IPS-NIHi11 (cell line): ENCODE results near the gene MAN2B1.
"Not testable (repeated sequence)": the region's sequence is repeated elsewhere in the genome, so short reads cannot be mapped to it uniquely, and the experiment has no call there.

Experiments
- DNase-seq: peaks from one replicate; pipeline ENCODE4 v3.0.0; 2012; ENCODE audit warnings: mixed read lengths, low spot score

The MAN2B1 gene

DNA sequence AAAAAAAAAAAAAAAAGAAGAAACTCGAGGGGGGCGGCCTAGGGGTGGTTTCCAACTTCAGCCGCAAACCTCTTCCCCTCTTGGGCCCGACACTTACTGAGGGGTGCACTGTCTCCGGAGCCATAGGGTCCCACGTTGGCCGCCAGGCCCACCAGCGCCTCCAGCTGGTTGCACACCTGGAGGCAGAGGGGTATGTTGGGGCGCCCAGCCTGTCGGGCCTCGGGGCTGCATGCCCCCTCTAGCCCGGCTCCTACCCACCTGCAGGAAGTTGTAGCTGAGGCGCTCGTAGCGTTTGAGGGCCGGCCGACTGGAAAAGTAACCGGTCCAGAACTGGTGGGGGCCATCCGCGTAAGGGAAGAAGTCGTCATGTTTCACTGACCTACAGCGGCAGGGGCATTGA is 8.6 kb downstream of the MAN2B1 start:
- DNase-seq = peak; percentile 41

DNA sequence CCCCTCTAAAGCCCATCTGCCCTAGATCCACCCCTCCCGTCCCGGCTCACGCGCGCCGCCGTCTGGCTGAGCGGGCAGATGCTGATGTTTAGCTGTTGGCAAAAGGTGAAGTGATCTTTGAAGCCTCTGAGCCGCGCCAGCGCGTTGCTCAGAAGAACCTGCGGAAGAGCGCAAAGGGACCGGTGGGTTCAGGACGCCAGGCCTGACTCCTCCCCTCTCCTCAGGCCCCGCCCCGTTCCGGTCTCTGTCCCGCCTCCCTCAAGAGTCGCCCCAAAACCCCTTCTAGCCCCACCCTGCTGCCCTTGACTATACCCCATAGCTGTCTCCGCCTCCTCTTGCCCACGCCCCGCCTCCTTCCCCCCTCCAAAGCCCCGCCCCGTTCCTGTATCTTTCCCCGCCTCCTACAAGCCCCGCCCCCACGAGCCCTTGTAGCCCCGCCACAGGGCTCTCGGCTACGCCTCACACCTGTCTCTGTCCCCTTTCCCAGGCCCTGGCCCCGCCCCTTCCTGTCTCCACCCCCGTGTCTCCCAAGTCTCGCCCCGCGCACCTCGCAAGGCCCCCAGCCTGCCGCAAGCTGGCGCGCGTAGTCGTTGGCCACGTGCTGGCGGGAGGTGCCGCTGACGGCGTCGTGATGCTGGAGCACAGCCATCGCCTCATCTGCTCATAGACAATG is 9.5 kb downstream of the MAN2B1 start:
- DNase-seq = peak; percentile 90

DNA sequence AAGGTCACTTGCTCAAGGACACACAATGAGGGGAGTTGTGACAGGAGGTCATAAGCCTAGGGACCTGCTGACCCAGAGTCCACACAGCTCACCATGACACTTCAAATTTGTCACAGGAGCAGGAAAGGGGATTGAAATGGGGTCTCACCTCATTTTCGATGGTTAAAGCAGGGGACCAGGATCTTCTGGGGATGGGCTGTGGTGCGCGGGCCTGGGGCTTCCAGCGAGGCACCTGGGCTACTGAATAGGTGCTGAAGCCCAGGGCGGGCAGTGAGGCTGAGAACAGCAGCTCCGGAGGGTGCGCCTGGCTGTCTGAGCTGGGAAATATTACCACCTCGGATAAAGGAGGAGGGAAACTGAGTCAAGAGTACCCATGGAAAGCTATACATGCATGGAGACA is 11.0 kb downstream of the MAN2B1 start:
- DNase-seq = no peak

DNA sequence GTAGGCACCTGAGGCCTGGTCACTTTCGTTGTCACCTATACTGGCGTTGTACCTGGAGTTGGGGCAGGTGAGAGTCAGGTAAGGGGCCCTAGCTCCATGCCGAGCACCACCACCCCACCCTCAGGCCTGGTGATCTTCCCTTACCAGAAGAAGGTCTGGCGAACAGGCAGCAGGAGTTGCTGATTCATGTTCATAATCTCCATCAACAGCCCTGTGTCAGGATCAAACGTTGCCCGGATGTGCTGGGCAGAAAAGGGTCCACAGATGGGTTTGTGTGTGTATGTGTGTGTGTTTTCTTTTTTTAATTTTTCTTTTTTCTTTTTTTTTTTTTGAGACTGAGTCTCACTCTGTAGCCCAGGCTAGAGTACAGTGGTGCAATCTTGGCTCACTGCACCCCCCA is 14.3 kb downstream of the MAN2B1 start:
- DNase-seq = no peak

DNA sequence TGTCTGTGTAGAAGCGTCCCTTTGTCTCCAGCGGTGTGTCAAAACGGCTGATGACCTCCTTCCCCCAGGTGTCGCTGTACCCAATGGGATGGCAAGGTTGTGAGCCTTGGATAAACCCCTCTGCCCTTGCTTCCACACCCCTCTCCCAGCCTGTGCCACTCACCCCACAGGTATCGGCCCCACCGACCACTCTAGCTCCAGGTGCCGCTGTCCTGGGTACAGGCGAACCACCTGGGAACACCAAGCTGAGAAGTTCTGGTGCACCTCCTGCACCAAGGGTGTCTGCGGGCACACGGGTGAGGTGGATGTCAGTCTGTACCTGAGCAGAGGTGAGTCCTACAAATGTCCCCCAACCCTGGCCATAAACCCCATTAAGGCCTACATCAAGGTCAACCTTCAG is 16.6 kb downstream of the MAN2B1 start:
- no peak for DNase-seq

DNA sequence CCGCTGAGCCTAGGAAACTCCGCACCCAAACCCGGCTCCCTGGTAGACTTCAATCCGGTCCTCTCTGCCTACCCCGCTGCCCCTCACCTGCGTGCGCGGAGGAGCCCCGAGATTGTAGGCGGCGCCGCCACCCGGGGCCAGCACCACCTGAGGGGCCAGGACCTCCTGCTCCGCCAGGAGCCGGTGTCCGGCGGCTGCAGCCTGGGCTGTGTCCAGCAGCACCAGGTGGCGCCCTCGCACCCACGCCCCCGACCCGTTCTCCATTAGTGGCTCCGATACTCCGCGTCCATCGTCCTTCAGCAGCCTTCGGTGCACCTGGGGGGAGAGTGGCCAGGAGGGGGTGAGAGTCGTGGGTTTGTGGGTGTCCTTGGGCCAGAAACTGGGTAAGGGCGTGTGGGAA is 18.5 kb downstream of the MAN2B1 start:
- DNase-seq = peak; percentile 82

DNA sequence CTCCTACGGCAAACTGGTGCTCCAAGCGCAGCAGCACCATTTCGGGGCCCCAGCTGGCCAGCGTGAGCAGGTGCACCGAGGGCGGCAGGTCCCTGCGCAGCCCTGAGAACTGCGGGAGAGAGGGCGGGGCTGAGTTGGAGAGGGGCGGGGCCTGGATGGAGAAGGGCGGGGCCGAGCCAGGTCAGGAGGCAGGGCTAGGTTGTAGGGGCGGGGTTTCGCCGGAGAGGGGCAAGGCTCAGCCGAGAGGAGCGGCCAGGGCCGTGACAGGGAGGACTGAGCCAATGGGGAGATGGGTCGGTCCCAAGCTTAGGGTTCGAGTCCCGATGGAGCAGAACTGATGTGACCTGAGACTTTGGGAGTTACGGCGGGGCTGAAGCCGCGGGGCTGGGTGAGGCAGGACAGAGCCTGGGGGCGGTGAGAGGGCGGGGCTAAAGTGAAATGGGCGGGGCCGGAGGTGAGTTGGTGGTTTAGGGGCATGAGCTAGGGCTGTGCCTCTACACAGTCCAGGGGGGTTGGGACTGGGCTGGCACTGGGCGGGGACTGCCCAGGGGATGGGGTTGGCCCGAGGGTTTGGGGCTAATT is 19.0 kb downstream of the MAN2B1 start:
- DNase-seq = peak; percentile 92

DNA sequence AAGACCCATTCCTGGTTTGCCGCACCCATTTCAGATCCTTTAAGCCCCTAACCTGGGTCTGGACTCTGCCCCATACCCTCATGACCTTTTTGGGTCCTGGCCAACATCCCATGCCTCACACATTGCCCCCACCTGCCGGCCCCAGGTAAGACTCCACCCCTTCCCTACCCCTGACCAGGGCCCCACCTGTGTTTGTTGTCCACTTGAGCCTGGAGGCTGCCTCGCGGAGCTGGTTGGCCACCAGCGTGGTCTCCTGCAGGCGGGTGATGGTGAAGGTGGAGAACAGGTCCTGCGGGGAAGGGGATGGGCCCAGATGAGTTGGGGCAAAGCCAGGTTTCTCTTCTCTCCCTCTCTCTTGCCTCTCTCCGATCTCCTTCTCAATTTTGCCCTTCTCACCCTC is 19.5 kb downstream of the MAN2B1 start:
- no peak for DNase-seq

DNA sequence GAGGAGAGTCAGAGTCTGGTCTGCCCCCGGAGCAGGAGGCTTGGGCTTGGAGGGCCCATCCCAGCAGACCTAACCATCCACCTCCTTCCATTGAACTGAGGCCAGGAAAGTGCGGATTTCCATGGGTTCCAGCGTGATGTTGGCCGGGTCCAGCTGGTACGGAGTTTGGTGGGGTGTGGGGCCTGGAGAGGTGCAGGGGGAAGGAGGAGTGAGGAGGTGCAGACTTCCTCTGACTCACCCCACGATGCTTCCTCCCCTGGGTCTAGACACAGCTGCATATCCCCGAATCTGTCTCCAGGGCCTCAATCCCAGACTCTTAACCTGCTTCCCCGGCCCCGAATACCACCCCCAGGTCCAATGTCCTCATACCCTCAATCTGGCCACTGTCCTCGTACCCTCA is 20.0 kb downstream of the MAN2B1 start:
- no peak for DNase-seq

DNA sequence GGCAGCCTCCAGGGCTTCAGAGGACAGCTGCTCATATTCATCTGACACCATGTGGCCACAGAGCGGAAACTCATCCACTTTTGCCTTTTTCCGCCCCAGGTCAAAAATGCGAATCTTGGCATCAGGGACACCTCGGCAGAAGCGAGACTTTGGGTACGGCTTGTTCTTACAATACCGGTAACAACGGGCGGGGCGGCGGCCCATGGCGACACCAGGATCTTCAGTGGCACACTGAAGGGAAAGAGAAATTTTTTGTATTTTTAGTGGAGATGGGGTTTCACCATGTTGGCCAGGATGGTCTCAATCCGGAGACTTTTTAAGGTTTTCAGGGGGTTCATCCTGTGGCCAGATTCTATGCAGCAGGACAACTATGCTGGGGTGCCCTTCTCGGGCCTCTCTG is 22.8 kb downstream of the MAN2B1 start:
- not testable (repeated sequence) for DNase-seq

DNA sequence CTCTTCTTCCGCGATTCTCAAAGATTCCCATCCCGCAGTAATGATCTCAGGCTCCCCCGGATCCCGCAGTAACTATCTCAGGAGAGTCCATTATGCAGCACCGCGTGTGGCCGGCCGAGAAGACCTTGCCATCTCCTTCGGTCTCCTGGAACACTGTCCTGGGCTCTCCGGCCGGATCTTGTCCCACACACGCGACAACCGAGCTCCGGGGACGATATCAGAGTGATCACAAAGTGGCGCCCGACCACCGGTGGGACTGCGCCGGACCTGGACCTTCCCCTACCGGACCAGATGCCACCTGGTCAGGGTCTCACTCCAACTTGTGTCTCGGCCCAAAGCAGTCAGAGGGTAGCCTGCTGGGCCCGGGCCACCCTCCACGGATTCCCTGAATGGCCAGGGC is 24.0 kb downstream of the MAN2B1 start:
- DNase-seq = no peak

DNA sequence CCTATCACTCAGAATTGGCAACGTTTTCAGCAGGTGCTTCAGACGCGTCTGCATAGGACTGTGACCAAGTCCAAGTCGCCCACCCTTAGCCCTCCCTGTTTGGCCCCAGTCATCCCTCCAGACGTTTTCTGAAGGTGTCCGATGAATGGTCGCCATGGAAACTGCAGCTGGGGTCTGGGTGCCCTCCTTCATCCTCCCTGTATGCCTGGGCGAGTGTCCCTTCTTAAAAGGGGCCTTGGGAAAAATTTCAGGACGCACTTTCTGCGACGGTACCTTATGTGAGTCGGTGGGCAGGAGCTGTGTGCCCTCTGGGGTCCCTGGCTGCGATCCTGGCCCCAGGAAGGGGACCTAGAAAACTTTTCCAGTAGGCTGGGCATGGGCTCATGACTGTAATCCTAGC is 25.1 kb downstream of the MAN2B1 start:
- no peak for DNase-seq

DNA sequence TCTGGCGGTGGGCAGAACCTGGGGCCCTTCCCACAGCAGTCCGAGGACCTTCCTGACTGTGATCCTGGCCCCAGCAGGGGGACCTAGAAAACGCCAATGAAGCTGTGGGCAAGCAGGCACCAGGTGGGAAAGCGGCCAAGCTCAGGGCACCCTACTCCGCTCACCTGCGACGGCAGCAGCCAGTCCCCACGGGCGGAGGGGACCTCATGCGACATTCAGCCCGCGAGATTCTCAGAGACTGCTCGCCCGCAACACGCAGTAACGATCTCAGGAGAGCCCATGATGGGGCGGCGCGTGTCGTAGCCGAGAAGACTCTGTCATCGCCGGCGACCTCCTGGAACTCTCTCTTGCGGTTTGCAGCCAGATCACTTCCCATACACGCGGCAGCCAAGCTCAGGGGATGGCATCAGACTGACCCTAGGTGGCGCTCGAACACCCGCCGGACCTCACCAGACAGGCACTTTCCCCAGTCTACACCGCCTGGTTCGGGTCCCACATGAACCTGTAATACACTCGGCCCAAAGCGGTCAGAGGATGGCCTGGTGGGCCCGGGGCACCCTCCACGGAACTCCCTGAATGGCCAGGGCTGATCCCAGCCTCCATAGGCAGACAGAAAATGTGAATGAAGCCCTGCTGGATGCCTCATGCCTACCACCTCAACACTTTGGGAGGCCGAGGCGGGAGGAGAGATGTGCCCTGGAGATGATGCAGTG is 26.5 kb downstream of the MAN2B1 start:
- DNase-seq = peak; percentile 92

DNA sequence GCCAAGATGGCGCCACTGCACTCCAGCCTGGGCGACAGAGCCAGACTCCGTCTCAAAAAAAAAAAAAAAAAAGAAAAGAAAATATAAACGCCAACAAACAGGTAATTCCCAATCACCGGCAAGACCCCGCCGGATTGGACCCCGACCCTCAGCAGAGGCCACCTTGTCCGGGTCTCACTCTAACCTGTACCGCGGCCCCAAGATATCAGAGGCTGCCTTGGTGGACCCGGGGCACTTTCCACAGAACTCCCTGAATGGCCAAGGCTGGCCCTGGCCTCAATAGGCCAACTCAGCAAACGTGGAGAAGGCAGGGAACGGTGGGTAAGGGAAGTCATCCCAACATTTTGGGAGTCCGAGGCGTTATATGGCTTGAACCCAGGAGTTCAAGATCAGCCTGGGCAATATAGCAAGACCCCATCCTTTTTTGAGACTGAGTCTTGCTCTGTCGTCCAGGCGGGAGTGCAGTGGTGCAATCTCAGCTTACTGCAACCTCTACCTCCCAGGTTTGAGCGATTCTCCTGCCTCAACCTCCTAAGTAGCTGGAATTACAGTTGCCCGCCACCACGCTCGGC is 27.8 kb downstream of the MAN2B1 start:
- DNase-seq = no peak

DNA sequence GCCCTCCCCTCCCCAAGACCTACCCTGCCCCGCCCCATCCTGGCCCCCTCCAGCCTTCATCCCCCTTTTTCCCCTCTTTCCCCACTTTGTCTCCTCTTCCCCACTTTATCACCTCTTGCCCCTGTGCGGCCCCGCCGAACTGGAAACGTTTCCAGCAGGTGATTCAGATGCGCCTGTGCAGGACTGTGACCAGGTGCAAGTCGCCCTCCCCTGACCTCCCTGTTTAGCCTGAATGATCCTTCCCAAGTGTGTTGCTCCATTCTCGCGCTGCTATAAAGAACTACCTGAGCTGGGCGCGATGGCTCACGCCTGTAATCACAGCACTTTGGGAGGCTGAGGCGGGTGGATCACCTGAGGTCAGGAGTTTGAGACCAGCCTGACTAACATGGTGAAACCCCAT is 29.9 kb downstream of the MAN2B1 start:
- no peak for DNase-seq

DNA sequence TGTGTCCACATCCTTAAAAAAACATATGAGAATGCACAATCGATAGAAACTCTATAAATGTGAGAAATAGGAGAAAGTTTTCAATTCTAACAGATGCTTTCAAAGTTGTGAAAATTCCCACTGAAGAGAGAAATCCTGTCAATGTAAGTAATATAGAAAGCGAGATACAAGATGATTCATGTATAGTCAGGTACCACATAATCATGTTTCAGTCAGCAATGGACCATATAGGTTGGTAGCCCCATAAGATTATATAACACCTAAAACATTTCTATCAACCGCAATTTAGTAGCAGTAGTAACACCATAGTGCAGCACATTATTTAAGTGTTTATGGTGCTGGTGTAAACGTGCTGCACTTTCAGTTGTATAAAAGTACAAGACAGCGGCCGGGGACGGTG is 37.3 kb downstream of the MAN2B1 start:
- DNase-seq = no peak

DNA sequence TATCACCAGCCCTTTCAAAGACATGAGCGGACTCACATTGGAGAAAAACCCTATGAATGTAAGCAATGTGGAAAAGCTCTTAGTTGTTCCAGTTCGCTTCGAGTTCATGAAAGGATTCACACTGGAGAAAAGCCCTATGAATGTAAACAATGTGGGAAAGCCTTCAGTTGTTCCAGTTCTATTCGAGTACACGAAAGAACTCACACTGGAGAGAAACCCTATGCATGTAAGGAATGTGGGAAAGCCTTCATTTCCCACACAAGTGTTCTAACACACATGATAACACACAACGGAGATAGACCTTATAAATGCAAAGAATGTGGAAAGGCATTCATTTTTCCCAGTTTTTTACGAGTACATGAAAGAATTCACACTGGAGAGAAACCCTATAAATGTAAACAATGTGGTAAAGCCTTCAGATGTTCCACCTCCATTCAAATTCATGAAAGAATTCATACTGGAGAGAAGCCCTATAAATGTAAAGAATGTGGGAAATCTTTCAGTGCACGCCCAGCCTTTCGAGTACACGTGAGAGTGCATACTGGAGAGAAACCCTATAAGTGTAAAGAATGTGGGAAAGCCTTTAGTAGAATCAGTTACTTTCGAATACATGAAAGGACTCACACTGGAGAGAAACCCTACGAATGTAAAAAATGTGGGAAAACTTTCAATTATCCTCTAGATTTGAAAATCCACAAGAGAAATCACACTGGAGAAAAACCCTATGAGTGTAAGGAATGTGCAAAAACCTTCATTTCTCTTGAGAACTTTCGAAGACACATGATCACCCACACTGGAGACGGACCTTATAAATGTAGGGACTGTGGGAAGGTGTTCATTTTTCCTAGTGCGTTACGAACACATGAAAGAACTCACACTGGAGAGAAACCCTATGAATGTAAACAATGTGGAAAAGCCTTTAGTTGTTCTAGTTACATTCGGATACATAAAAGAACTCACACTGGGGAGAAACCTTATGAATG is 38.2 kb downstream of the MAN2B1 start:
- DNase-seq = no peak

DNA sequence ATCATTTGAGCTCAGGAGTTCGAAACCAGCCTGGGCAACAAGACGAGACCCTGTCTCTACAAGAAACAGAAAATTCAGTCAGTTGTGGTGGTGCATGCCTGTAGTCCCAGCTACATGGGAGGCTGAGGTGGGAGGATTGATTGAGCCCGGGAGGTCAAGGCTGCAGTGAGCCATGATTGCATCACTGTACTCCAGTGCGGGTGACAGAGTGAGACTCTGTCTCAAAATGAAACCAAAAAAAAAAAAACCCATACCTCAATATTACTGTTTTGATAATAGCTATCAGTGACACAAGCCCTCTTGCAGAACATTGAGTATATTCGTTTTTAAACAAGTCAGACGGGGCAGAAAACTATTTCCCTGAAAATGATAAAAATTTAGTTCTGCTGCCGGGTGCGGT is 39.6 kb downstream of the MAN2B1 start:
- DNase-seq = no peak

DNA sequence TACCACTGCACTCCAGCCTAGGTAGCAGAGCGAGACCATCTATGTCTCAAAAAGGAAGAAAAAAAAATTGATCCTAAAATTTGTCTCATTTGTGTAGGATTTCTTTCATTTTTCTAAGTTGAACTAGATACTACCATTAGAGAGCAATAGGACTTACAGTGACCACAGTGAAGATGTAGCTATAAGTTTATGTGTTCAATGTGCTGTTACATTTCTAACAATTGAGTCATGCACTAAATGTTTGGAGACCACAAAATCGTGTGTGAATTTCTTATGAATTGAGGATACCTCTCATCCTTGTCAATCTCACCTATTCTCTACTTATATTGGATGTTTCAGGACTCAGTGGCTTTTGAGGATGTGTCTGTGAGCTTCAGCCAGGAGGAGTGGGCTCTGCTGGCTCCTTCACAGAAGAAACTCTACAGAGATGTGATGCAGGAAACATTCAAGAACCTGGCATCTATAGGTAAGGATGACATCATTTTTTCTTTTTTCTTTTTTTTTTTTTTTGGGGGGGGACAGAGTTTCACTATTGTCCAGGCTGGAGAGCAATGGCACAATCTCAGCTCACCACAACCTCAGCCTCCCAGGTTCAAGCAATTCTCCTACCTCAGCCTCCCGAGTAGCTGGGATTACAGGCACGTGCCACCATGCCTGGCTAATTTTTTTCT is 43.0 kb downstream of the MAN2B1 start:
- DNase-seq = no peak

DNA sequence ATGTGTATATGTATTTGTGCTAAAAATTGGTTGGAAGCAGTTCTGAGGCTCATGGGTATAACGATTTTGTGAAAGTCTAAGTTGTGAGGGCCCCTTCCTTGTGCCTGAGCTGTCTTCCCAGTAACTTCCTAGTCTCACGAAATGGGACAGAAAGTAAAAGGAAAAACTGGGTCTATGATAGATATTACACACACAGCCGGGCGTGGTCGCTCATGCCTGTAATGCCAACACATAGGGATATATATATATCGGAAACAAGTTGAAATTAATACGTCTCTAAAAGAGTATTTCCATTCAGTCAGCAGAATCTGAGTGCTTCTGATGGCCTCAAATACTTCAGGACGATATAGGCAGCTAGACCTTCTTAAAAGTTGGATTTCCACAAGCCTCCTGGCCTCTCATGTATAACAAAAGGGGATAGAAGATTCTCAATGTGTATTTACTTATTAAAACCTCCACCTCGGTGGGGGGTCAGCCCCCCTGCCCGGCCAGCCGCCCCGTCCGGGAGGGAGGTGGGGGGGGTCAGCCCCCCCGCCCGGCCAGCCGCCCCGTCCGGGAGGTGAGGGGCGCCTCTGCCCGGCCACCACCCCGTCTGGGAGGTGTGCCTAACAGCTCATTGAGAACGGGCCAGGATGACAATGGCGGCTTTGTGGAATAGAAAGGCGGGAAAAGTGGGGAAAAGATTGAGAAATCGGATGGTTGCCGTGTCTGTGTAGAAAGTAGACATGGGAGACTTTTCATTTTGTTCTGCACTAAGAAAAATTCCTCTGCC is 45.1 kb downstream of the MAN2B1 start:
- DNase-seq = not testable (repeated sequence)

DNA sequence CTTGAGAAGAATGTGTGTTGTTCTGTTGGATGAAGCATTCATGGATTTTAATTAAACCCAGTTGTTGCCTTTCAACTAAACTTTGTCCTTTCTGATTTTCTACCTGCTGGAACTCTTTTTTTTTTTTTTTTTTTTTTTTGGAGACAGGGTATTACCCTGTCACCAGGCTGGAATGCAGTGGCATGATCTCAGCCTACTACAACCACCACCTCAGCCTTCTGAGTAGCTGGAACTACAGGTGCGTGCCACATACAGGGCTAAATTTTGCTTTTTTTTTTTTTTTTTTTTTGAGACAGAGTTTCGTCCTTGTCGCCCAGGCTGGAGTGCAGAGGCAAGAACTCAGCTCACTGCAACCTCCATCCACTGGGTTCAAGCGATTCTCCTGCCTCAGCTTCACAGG is 48.9 kb downstream of the MAN2B1 start:
- no peak for DNase-seq
